Neuronal stem cell (in vitro differentiated cells): ENCODE measurements around the gene RUBCN.

Source experiments
- DNase-seq: peaks from one replicate; pipeline ENCODE4 v3.0.0-alpha.2; 2013; ENCODE audit warnings: low spot score
- H2AFZ ChIP-seq: one replicate; pipeline ENCODE4 v1.6.1; 2013; ENCODE audit warnings: mild to moderate bottlenecking, low read length, inconsistent platforms
- H2AK5ac ChIP-seq: 2 replicates; pipeline ENCODE4 v1.6.1; 2013; ENCODE audit warnings: low read depth, mild to moderate bottlenecking, inconsistent platforms, low read length, moderate library complexity, mixed read lengths
- H2BK120ac ChIP-seq: 2 replicates; pipeline ENCODE4 v1.6.1; 2013; ENCODE audit warnings: low read depth, mild to moderate bottlenecking, inconsistent platforms, low read length, moderate library complexity, mixed read lengths
- H2BK12ac ChIP-seq: one replicate; pipeline ENCODE4 v1.6.1; 2013; ENCODE audit warnings: low read length, inconsistent platforms
- H2BK15ac ChIP-seq: 2 replicates; pipeline ENCODE4 v1.6.1; 2013; ENCODE audit warnings: mild to moderate bottlenecking, low read length, inconsistent platforms, mixed read lengths
- H2BK5ac ChIP-seq: one replicate; pipeline ENCODE4 v1.6.1; 2013; ENCODE audit warnings: inconsistent platforms, mild to moderate bottlenecking, low read length, moderate library complexity
- H3K14ac ChIP-seq: one replicate; pipeline ENCODE4 v1.6.1; 2013; ENCODE audit warnings: low read length, inconsistent platforms
- H3K18ac ChIP-seq: 2 replicates; pipeline ENCODE4 v1.6.1; 2013; ENCODE audit warnings: low read length, inconsistent platforms
- H3K23ac ChIP-seq: 2 replicates; pipeline ENCODE4 v1.6.1; 2013; ENCODE audit warnings: low read depth, mild to moderate bottlenecking, mixed read lengths, low read length, inconsistent platforms; ENCODE audit not compliant: poor library complexity
- H3K27ac ChIP-seq: replicated peaks from 3 replicates; pipeline ENCODE4 v1.5.1; 2013; ENCODE audit warnings: low read length, inconsistent platforms
- H3K27me3 ChIP-seq, 3 experiments: 2 replicates each; pipeline ENCODE4 v1.6.1; 2013; ENCODE audit warnings: low read length in 3 of 3, mild to moderate bottlenecking in 2 of 3, inconsistent platforms in 1 of 3, low read depth in 1 of 3, mixed read lengths in 1 of 3, moderate library complexity in 1 of 3; ENCODE audit not compliant: control insufficient read depth in 3 of 3, insufficient read depth in 3 of 3
- H3K36me3 ChIP-seq, 2 donors: replicated peaks in 1 of 2; 2 replicates each; pipeline ENCODE4 v1.6.1; 2013; ENCODE audit warnings: low read length in 2 of 2; ENCODE audit not compliant: control insufficient read depth in 2 of 2, insufficient read depth in 2 of 2
- H3K4ac ChIP-seq: 2 replicates; pipeline ENCODE4 v1.6.1; 2013; ENCODE audit warnings: inconsistent platforms, mild to moderate bottlenecking, low read length, moderate library complexity
- H3K4me1 ChIP-seq, 2 donors: 1 replicate in 1 of 2; 2 replicates in 1 of 2; pipeline ENCODE4 v1.6.1; 2013; ENCODE audit warnings: low read length in 2 of 2, low read depth in 1 of 2; ENCODE audit not compliant: control insufficient read depth in 2 of 2, insufficient read depth in 1 of 2
- H3K4me2 ChIP-seq: one replicate; pipeline ENCODE4 v1.6.1; 2013; ENCODE audit warnings: mild to moderate bottlenecking, low read length, inconsistent platforms; ENCODE audit not compliant: insufficient read depth, poor library complexity, severe bottlenecking
- H3K4me3 ChIP-seq, 2 donors: 2 replicates each; pipeline ENCODE4 v1.5.1; 2013; ENCODE audit warnings: low read length in 2 of 2, mild to moderate bottlenecking in 2 of 2, inconsistent platforms in 1 of 2, moderate library complexity in 1 of 2
- H3K79me1 ChIP-seq: one replicate; pipeline ENCODE4 v1.6.1; 2013; ENCODE audit warnings: low read depth, mild to moderate bottlenecking, inconsistent platforms, low read length, moderate library complexity
- H3K9ac ChIP-seq: one replicate; pipeline ENCODE4 v1.6.1; 2013; ENCODE audit warnings: mild to moderate bottlenecking, low read depth, low read length, inconsistent platforms; ENCODE audit not compliant: poor library complexity
- H3K9me3 ChIP-seq, 2 donors: replicated peaks in 1 of 2; 2 replicates each; pipeline versions ENCODE3 to v1.6.1; 2013; ENCODE audit warnings: low read length in 2 of 2, mild to moderate bottlenecking in 2 of 2, inconsistent platforms in 1 of 2, low read depth in 1 of 2, mixed read lengths in 1 of 2, moderate library complexity in 1 of 2; ENCODE audit not compliant: control insufficient read depth in 2 of 2, insufficient read depth in 1 of 2
- H4K8ac ChIP-seq: one replicate; pipeline ENCODE4 v1.6.1; 2013; ENCODE audit warnings: low read depth, mild to moderate bottlenecking, inconsistent platforms, low read length, moderate library complexity
- H4K91ac ChIP-seq: one replicate; pipeline ENCODE4 v1.6.1; 2013; ENCODE audit warnings: low read length, low read depth, mild to moderate bottlenecking, inconsistent platforms; ENCODE audit not compliant: poor library complexity
- WGBS, 2 donors: extraction: QIAGEN DNeasy Blood & Tissue Kit; methylation state at CpG; one replicate each; pipeline ENCODE4 v1.1.7; 2013; ENCODE audit warnings: missing lambda C conversion rate in 2 of 2, mixed read lengths in 1 of 2; ENCODE audit not compliant: insufficient read length in 2 of 2, insufficient replicate concordance in 1 of 2; ENCODE audit errors: extremely low coverage in 2 of 2; 5-methylcytosine and 5-hydroxymethylcytosine counted together

Gene RUBCN

DNA sequence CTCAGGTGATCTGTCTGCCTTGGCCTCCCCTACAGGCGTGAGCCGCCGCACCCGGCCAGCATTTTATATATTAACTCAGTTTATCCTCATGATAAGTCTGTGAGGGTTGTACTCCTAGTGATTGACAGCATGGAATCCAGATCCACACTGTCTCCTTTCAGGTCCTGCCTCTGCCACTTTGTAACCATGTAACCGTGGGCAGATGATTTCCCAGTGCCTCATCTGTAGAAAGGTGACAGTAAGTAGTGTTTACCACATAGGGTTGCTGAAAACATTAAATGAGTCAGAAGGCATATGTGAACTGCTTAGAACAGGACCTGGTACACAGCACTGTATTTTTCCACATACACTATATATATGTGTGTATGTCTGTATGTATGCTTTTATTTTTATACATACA is 15.4 kb upstream of the RUBCN start:
- peaks cover 2% of the 10 kb centered on the region for H3K79me1 ChIP-seq
- no CpG with 5 or more reads among the region's 5 CpGs for WGBS, 2 donors

DNA sequence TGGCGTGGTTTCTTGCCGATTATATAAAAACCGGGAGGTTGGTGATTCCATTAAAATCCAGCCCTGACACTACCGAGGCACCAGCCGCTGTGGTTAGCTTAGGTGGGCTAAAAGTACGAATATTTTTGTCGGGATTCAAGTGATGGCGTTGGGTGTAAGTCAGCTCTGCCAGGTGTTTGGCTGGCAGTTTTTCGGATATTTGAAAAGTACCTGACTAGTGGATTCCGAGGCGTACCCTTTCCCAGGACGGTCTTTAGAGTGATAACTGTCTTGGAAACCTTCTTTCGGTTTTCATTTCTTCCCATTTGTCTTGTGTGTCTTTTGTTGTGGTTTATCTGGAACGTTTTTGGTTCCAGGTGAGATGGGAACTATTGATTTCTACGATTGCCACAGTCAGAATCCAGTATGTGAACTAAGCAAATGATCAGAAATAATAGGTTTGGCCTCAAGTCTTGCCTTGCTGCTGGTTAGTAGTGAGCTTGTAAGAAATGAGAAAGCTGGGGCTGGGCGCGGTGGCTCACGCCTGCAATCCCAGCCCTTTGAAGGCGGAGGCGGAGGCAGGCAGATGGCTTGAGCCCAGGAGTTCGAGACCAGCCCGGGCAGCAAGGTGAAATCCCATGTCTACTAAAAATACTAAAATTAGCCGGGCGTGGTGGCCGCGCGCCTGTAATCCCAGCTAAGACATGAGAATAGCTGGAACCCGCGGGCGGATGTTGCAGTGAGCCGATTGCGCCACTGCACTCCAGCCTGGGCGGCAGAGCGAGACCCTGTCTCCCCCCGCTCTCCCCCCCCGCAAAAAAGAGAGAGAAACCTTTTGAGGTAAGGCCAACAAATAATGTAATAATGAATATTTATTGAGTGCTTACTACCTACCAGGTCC is 14.4 kb upstream of the RUBCN start:
- H3K9me3 ChIP-seq: no peaks in the 10 kb centered on the region
- peak overlapping the region; percentile 90 for H2AFZ ChIP-seq
- H3K23ac ChIP-seq: no peak overlapping the region
- H2BK15ac ChIP-seq: no peak overlapping the region
- H2BK12ac ChIP-seq: no peak overlapping the region
- no peak overlapping the region for H3K27ac ChIP-seq
- H3K4me1 ChIP-seq: peaks cover 4 to 18% of the 10 kb centered on the region in 2 donors
- no peak overlapping the region for H2AK5ac ChIP-seq
- H3K27me3 ChIP-seq: no peaks in the 10 kb centered on the region
- no peak for DNase-seq
- H3K4ac ChIP-seq: no peak overlapping the region
- H3K79me1 ChIP-seq: peaks cover 2% of the 10 kb centered on the region
- no peak overlapping the region for H4K8ac ChIP-seq
- H3K36me3 ChIP-seq: peaks cover 0 to 2% of the 10 kb centered on the region in 2 donors
- H3K9ac ChIP-seq: peak overlapping the region; percentile 87
- H2BK5ac ChIP-seq: no peak overlapping the region
- peak overlapping the region; percentile 86 to 90 for H3K4me3 ChIP-seq
- WGBS, 2 donors: no CpG with 5 or more reads among the region's 36 CpGs
- H4K91ac ChIP-seq: no peak overlapping the region
- H3K4me2 ChIP-seq: peak overlapping the region; percentile 80
- H3K14ac ChIP-seq: no peak overlapping the region
- no peak overlapping the region for H2BK120ac ChIP-seq
- no peak overlapping the region for H3K18ac ChIP-seq

More for the DNA sequence above, 15.4 kb upstream of the RUBCN start:
- Histone ChIP-seq H2AFZ (no peak overlapping the region), H3K27ac (no peak overlapping the region), H2BK120ac (no peak overlapping the region), H3K18ac (no peak overlapping the region), H3K4me2 (no peak overlapping the region), H4K91ac (no peak overlapping the region), H2BK5ac (no peak overlapping the region), H2BK15ac (no peak overlapping the region), H3K27me3 (no peaks in the 10 kb centered on the region), H3K14ac (no peak overlapping the region), H3K9ac (no peak overlapping the region), H3K4me1 (peaks cover 4 to 12% of the 10 kb centered on the region in 2 donors), H2AK5ac (no peak overlapping the region), H3K4me3 (peak overlapping the region in 1 of 2 donors; percentile 90), H4K8ac (no peak overlapping the region), H3K36me3 (peaks cover 0 to 12% of the 10 kb centered on the region in 2 donors), H3K4ac (no peak overlapping the region), H3K23ac (no peak overlapping the region), H2BK12ac (no peak overlapping the region), H3K9me3 (no peaks in the 10 kb centered on the region)
- DNase-seq: no peak

DNA sequence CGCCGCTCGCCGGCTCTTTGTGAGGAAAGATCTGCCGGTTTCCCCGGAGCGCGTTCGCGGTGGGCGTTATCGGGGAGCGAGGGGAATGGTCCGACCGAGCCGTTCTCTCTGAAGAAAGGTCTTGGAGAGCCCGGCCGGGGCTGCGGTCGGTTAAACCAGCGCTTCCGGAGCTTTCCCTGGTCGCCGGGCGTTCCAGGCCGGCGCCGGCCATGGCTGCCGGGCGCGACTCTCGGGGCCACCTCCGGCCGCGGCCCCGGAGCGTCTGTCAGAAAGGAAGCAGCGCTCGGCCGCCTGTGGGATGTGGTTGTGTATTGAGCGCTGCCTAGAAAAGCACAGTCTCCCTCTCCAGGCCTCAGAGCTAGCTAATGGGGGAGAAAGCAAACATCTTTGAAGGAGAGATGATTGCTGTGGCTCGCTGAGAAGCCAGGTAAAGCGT is 13.7 kb upstream of the RUBCN start:
- DNase-seq: peak; percentile 43
- H3K4me2 ChIP-seq: peak overlapping the region; percentile 80
- WGBS, 2 donors: no CpG with 5 or more reads among the region's 43 CpGs

More for the DNA sequence above, 13.7 kb upstream of the RUBCN start:
- H3K27me3 ChIP-seq: no peaks in the 10 kb centered on the region
- peak overlapping the region; percentile 91 for H2BK5ac ChIP-seq
- peak overlapping the region; percentile 95 for H3K18ac ChIP-seq
- peaks cover 4 to 18% of the 10 kb centered on the region in 2 donors for H3K4me1 ChIP-seq
- H2BK120ac ChIP-seq: peak overlapping the region; percentile 65
- H3K36me3 ChIP-seq: no peaks in the 10 kb centered on the region
- H3K9ac ChIP-seq: peak overlapping the region; percentile 87
- H2AFZ ChIP-seq: peak overlapping the region; percentile 90
- H3K27ac ChIP-seq: peak overlapping the region; percentile 41
- H2BK12ac ChIP-seq: no peak overlapping the region
- H3K4me3 ChIP-seq: peak overlapping the region; percentile 86 to 90
- no peak overlapping the region for H4K8ac ChIP-seq
- H3K9me3 ChIP-seq: no peaks in the 10 kb centered on the region
- H3K23ac ChIP-seq: no peak overlapping the region
- H3K79me1 ChIP-seq: peaks cover 2% of the 10 kb centered on the region
- peak overlapping the region; percentile 2 for H3K14ac ChIP-seq
- H2AK5ac ChIP-seq: no peak overlapping the region
- H3K4ac ChIP-seq: no peak overlapping the region
- H2BK15ac ChIP-seq: peak overlapping the region; percentile 76
- no peak overlapping the region for H4K91ac ChIP-seq
